IPS DF 6.9 (cell line): ENCODE data around the gene PLEKHA3.

Experiments used
- DNase-seq: peaks from one replicate; pipeline ENCODE4 v3.0.0-alpha.2; 2013; ENCODE audit warnings: low read depth, low spot score
- H3K27ac ChIP-seq: one replicate; pipeline ENCODE4 v1.5.1; 2013; ENCODE audit warnings: low read length, control low read depth
- H3K27me3 ChIP-seq: 2 replicates; pipeline ENCODE4 v1.6.1; 2013; ENCODE audit warnings: mild to moderate bottlenecking, low read length; ENCODE audit not compliant: control insufficient read depth, insufficient read depth
- H3K36me3 ChIP-seq: 2 replicates; pipeline ENCODE4 v1.6.1; 2013; ENCODE audit warnings: low read length; ENCODE audit not compliant: control insufficient read depth, insufficient read depth
- H3K4me1 ChIP-seq: 2 replicates; pipeline ENCODE4 v1.6.1; 2013; ENCODE audit warnings: low read length; ENCODE audit not compliant: control insufficient read depth, insufficient read depth
- H3K4me3 ChIP-seq: 2 replicates; pipeline ENCODE4 v1.5.1; 2013; ENCODE audit warnings: mild to moderate bottlenecking, low read length
- H3K9me3 ChIP-seq: 2 replicates; pipeline ENCODE4 v1.6.1; 2013; ENCODE audit warnings: low read length, inconsistent platforms; ENCODE audit not compliant: control insufficient read depth, insufficient read depth
- WGBS: extraction: QIAGEN DNeasy Blood & Tissue Kit; methylation state at CpG from one replicate; pipeline ENCODE4 v1.1.7; 2013; ENCODE audit warnings: mixed read lengths, missing lambda C conversion rate; ENCODE audit not compliant: insufficient read length, insufficient coverage; 5-methylcytosine and 5-hydroxymethylcytosine counted together

The PLEKHA3 gene

GRCh38 chr2:178478439-178479274, 1.6 kb upstream of the PLEKHA3 start, which contains the start of gene FKBP7:
Gene FKBP7, minus strand, starts transcription at chr2:178478600. Its CDS starts 101 bp downstream, at chr2:178478499.
- WGBS = no CpG with 5 or more reads among the region's 56 CpGs
- no peak for DNase-seq
- H3K9me3 ChIP-seq = no peaks in the 10 kb centered on the region

GRCh38 chr2:178479275-178479616, 1.0 kb upstream of the PLEKHA3 start:
- DNase-seq = no peak
- Histone ChIP-seq H3K27me3 (no peaks in the 10 kb centered on the region; the same call in 1 of the 2 replicates), H3K9me3 (no peaks in the 10 kb centered on the region), H3K36me3 (no peaks in the 10 kb centered on the region), H3K4me3 (peak overlapping the region; percentile 85; the same call in 1 of the 2 replicates), H3K27ac (no peak overlapping the region), H3K4me1 (0 out of 2 replicates have a peak, but pooled peaks cover 1% of the 10 kb centered on the region)
- WGBS = 100% methylated on average over 1 of the region's 4 CpGs

More at GRCh38 chr2:178478439-178479274, 1.6 kb upstream of the PLEKHA3 start, which contains the start of gene FKBP7:
- Histone ChIP-seq H3K27me3 (no peaks in the 10 kb centered on the region; the same call in 1 of the 2 replicates), H3K36me3 (no peaks in the 10 kb centered on the region), H3K27ac (no peak within 1 kb of the TSS), H3K4me1 (0 out of 2 replicates have a peak, but pooled peaks cover 1% of the 10 kb centered on the region), H3K4me3 (peak within 1 kb of the TSS; percentile 85; the same call in 1 of the 2 replicates)

- no peaks in the 10 kb centered on the region for H3K9me3 ChIP-seq
- no peak overlapping the region for H3K27ac ChIP-seq
- no CpG with 5 or more reads among the region's 19 CpGs for WGBS
- H3K4me1 ChIP-seq = 0 out of 2 replicates have a peak, but pooled peaks cover 1% of the 10 kb centered on the region
- no peaks in the 10 kb centered on the region for H3K36me3 ChIP-seq
- peak overlapping the region; percentile 62; the same call in 1 of the 2 replicates for H3K4me3 ChIP-seq
- DNase-seq = no peak
- H3K27me3 ChIP-seq = no peaks in the 10 kb centered on the region; the same call in 1 of the 2 replicates
Measured at GRCh38 chr2:178479758-178480226, 465 bp upstream of the PLEKHA3 start.

- Histone ChIP-seq H3K9me3 (no peaks in the 10 kb centered on the region), H3K27me3 (no peaks in the 10 kb centered on the region; the same call in 1 of the 2 replicates), H3K36me3 (no peaks in the 10 kb centered on the region), H3K4me1 (0 out of 2 replicates have a peak, but pooled peaks cover 1% of the 10 kb centered on the region), H3K27ac (no peak overlapping the region), H3K4me3 (no peak overlapping the region)
- DNase-seq = no peak
- no CpG with 5 or more reads among the region's 4 CpGs for WGBS
Measured at GRCh38 chr2:178482437-178482836, 2.2 kb downstream of the PLEKHA3 start.

- Histone ChIP-seq H3K27me3 (no peaks in the 10 kb centered on the region), H3K36me3 (no peaks in the 10 kb centered on the region), H3K4me3 (no peak overlapping the region), H3K27ac (no peak overlapping the region), H3K9me3 (no peaks in the 10 kb centered on the region), H3K4me1 (0 out of 2 replicates have a peak, but pooled peaks cover under 1% of the 10 kb centered on the region)
- WGBS = no CpG with 5 or more reads among the region's 6 CpGs
- no peak for DNase-seq
Measured at GRCh38 chr2:178484245-178485041, 4.2 kb downstream of the PLEKHA3 start.

- H3K4me3 ChIP-seq = no peak overlapping the region
- no CpG with 5 or more reads among the region's 3 CpGs for WGBS
Measured at GRCh38 chr2:178485356-178485755, 5.1 kb downstream of the PLEKHA3 start.

GRCh38 chr2:178491612-178492011, 11.4 kb downstream of the PLEKHA3 start:
- Histone ChIP-seq H3K4me1 (no peaks in the 10 kb centered on the region), H3K36me3 (0 out of 2 replicates have a peak, but pooled peaks cover 3% of the 10 kb centered on the region), H3K27me3 (no peaks in the 10 kb centered on the region), H3K27ac (no peak overlapping the region), H3K4me3 (no peak overlapping the region), H3K9me3 (no peaks in the 10 kb centered on the region)
- WGBS = no CpG with 5 or more reads among the region's 6 CpGs
- no peak for DNase-seq

More at GRCh38 chr2:178485356-178485755, 5.1 kb downstream of the PLEKHA3 start:
- no peak for DNase-seq
- no peaks in the 10 kb centered on the region for H3K27me3 ChIP-seq
- H3K36me3 ChIP-seq = no peaks in the 10 kb centered on the region
- no peak overlapping the region for H3K27ac ChIP-seq
- no peaks in the 10 kb centered on the region for H3K9me3 ChIP-seq
- H3K4me1 ChIP-seq = no peaks in the 10 kb centered on the region

- Histone ChIP-seq H3K36me3 (peaks cover 3% of the 10 kb centered on the region; the same call in 1 of the 2 replicates), H3K4me3 (no peak overlapping the region), H3K27me3 (no peaks in the 10 kb centered on the region), H3K4me1 (no peaks in the 10 kb centered on the region), H3K9me3 (no peaks in the 10 kb centered on the region), H3K27ac (no peak overlapping the region)
- no CpG with 5 or more reads among the region's 4 CpGs for WGBS
- DNase-seq = no peak
Measured at GRCh38 chr2:178496049-178496448, 15.8 kb downstream of the PLEKHA3 start.

GRCh38 chr2:178498137-178498536, 17.9 kb downstream of the PLEKHA3 start:
- no peak for DNase-seq
- Histone ChIP-seq H3K4me3 (no peak overlapping the region), H3K4me1 (no peaks in the 10 kb centered on the region), H3K27me3 (no peaks in the 10 kb centered on the region), H3K27ac (no peak overlapping the region), H3K36me3 (peaks cover 3% of the 10 kb centered on the region; the same call in 1 of the 2 replicates), H3K9me3 (no peaks in the 10 kb centered on the region)

- no peaks in the 10 kb centered on the region; the same call in 1 of the 2 replicates for H3K36me3 ChIP-seq
- no peak overlapping the region for H3K27ac ChIP-seq
- DNase-seq = no peak
- no CpG with 5 or more reads among the region's 3 CpGs for WGBS
- H3K27me3 ChIP-seq = no peaks in the 10 kb centered on the region
- H3K9me3 ChIP-seq = no peaks in the 10 kb centered on the region
- H3K4me3 ChIP-seq = no peak overlapping the region
- H3K4me1 ChIP-seq = no peaks in the 10 kb centered on the region
Measured at GRCh38 chr2:178499640-178500039, 19.4 kb downstream of the PLEKHA3 start.
